NCI-H1436 (cell line): ENCODE measurements around the gene PTGER4.
"Not testable (repeated sequence)": the region's sequence is repeated elsewhere in the genome, so short reads cannot be mapped to it uniquely, and the experiment has no call there.

ENCODE experiments used
- DNase-seq: peaks from one replicate; lab custom pipeline; 2025; lab: John Stamatoyannopoulos, UW

PTGER4 gene

GRCh38 chr5:40689438-40689837 is 9.7 kb downstream of the PTGER4 start:
- DNase-seq: no peak

GRCh38 chr5:40690267-40690666 is 10.6 kb downstream of the PTGER4 start:
- DNase-seq: no peak

GRCh38 chr5:40691894-40692293 is 12.2 kb downstream of the PTGER4 start:
- no peak for DNase-seq

GRCh38 chr5:40694433-40694832 is 14.7 kb downstream of the PTGER4 start:
- DNase-seq: no peak

- no peak for DNase-seq
Observed at GRCh38 chr5:40700116-40700782, 20.5 kb downstream of the PTGER4 start.

GRCh38 chr5:40702027-40702426 is 22.3 kb downstream of the PTGER4 start:
- DNase-seq: not testable (repeated sequence)

- not testable (repeated sequence) for DNase-seq
Observed at GRCh38 chr5:40705484-40705883, 25.8 kb downstream of the PTGER4 start.

GRCh38 chr5:40710575-40710974 is 30.9 kb downstream of the PTGER4 start:
- DNase-seq: not testable (repeated sequence)

GRCh38 chr5:40714001-40714400 is 34.3 kb downstream of the PTGER4 start:
- DNase-seq: no peak

- no peak for DNase-seq
Observed at GRCh38 chr5:40716000-40716399, 36.3 kb downstream of the PTGER4 start.

GRCh38 chr5:40716590-40716989 is 36.9 kb downstream of the PTGER4 start:
- no peak for DNase-seq

- no peak for DNase-seq
Observed at GRCh38 chr5:40717281-40717680, 37.6 kb downstream of the PTGER4 start.

- DNase-seq: no peak
Observed at GRCh38 chr5:40720069-40720468, 40.4 kb downstream of the PTGER4 start.

- DNase-seq: not testable (repeated sequence)
Observed at GRCh38 chr5:40722497-40722911, 42.8 kb downstream of the PTGER4 start.

GRCh38 chr5:40733434-40733833 is 53.7 kb downstream of the PTGER4 start:
- no peak for DNase-seq

GRCh38 chr5:40733879-40734563 is 54.3 kb downstream of the PTGER4 start:
- DNase-seq: no peak

- no peak for DNase-seq
Observed at GRCh38 chr5:40734986-40735385, 55.3 kb downstream of the PTGER4 start.

GRCh38 chr5:40735609-40736008 is 55.9 kb downstream of the PTGER4 start:
- no peak for DNase-seq

- DNase-seq: no peak
Observed at GRCh38 chr5:40736103-40736875, 56.6 kb downstream of the PTGER4 start.

GRCh38 chr5:40738502-40738901 is 58.8 kb downstream of the PTGER4 start:
- DNase-seq: no peak
